GM18870 (cell line): ENCODE data around the gene ELN.

Experiments used
- ATAC-seq: cut with Tn5 transposase; IDR thresholded peaks from one replicate; pipeline ENCODE4 v1.9.1; 2021; ENCODE audit warnings: moderate library complexity; ENCODE audit not compliant: unreplicated experiment

Gene ELN

DNA sequence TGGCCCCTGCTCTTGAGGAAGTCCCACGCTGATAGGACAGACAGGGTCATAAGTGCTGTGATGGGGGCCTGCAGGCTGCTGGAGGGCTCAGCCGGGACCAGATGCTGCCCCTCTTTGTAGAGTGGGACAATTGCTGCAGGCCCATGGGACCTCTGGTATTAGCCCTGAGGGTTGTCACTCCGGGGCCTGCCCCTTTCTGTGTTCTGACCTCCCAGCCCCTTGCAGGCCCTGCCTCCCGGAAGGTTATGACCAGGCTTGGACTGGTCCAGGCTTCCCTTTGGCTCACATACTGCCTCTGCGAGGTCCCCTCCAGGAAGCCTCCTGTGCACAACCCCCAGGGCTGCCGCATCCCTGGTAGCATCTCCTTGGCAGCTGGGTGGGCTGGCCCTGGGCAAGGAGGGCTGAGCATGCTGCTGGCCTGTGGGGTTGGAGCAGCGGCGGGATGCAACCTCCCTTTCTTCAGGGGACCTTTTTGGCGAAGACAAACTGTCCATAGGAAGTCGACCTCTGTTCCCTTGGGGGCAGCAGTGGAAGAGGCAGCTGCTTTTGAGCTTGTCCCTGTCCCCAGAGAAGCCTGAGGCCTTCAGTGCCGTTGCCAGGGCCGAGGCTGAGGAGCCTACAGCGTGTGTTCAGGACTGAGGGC, 64.5 kb downstream of the ELN start:
- ATAC-seq: no peak

DNA sequence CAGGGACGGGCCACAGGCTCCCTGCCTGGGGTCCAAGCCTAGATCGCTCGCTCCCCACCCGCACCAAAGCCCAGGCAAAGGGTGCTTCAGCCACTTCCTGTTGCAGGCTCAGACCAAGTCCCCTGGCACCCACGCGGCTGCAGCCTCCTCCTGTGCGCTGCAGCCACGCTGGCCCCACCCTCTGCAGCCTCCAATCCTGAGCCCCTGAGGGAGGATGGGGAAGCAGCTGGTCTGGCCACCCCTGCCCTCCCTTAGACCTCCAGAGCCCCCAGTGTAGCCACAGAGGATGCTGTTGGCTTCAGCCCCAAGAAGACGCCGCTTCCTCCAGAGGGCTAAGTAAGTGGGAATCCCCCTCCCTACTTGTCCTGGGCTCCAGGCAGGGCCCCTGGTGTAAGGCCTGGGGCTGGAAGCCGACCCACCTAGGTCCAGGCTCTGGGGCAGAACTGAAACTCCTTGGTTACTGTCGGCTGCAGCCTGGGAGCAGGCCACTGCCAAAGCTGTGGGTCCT, 65.0 kb downstream of the ELN start:
- no peak for ATAC-seq

DNA sequence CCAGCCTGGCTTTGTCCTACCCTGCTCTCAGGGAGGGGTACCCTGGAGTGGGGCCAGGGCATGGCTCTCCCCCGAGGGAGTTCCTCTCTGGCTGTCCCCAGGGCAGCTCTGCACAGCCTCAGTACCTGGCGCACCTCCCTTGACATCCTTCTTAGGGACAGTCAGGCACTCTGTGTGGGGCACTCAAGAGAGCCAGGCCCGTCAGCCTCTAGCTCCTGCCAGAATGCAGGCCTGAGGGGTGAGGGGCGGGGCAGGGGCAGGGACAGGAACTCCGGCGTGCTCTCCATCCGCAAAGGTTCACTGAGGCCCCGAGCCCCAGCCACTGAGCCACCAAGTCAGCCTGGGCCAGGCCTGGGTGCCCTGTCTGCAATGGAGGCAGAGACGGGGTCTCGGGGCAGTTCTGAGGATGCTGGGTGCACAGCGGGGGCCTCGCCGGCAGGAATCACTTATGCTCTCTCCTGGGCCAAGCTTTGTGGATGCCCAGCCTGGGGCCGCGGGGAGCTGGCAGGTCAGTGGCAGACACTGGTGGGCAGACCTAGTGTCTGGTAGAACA, 65.8 kb downstream of the ELN start:
- no peak for ATAC-seq

DNA sequence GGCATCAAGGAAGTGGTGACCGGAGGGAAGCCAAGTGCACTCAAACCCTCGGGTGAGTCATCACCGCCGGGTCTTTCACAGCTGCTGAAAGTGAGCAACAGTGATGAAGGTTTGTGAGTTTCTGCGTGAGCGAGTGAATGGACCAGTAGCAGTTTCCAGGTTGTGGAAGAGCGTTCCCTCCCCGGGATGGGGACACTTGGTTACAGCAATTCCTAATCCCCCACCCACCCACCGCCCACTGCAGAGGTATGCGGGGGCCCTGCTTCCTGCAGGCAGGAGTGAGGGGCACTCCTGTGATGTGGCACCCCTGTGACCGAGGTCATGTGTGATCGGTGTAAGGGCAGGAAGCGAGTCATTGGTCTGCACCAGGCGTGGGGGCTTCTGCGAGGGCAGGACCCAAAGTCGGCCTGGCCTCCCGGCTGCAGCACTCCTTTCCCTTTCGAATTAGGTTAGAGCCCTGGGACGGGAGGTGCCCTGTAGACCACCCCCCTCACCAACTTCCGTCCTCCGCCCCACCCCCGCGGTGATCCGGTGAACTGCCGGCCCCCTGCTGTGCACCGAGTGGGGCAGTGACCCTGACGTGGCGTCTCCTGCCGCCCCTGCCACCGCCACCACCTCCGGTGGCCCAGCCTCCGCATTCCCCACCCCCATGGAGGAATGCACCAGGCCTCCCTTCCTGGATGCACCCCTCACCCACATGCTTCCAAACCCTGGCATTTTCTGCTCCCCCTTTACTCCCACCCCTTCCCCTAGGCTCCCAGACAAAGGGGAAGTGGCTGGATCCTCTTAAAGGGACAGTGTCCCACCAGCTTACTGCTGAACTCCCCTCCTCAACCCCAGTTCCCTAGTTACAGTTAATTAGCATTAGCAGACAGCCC, 66.5 kb downstream of the ELN start:
- peak; percentile 47 for ATAC-seq

DNA sequence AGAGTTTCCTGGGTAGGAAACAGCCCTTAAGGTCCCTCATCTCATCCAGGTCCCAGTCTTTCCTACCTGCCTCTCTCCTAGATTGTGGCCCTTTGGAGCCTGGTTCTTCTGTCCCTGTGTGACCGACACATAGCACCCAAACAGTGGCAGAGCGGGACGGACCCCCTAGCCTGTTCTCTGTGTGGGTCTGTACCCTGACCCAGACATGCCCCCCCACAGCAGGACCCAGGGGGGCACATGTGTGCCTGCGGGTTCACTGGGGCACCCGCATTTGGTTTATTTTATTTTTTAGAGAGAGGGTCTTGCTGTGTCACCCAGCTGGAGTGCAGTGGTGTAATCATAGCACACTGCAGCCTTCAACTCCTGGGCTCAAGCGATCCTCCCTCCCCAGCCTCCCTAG, 67.2 kb downstream of the ELN start:
- no peak for ATAC-seq

DNA sequence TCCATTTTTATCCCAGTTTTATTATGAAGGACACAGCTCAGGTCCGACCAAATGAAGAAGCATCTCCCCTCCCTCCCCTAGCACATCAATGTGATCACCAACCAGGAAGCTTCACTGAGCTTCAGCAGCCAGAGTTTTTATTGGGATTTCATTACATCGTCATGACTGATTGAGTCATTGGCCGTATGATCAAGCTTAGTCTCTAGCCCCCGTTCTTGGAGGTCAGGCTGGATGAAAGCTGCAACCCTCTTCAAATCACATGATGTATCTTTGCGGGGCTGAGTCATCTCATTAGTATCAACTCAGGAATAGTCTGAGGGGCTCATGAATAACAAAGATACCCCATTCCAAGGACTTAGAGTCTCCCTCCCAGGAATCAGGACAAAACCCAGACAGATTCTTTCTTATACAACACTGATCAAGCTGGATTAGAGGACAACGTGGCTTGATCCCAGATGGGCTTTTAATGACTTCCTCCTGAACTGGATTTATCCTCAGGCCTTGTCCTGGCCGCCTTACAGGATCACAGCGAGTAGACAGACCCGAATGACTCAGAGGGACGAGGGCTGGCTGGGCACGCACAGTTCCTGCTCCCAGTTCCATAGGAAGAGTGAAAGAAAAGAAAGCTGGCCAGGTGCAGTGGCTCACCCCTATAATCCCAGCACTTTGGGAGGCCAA, 70.1 kb downstream of the ELN start:
- ATAC-seq: no peak

DNA sequence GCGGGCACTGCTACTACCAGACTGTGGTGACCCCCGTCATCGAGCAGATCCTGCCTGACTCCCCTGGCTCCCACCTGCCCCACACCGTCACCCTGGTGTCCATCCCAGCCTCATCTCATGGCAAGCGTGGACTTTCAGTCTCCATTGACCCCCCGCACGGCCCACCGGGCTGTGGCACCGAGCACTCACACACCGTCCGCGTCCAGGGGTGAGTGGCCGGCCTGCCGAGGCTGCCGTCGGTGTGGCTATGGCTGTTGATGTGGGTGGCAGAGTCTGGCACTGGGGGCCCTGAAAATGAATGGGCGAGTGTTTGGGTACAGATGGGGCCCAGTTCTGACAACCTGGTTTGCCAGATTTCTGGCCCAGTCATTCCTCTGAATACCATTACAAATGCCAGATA, 71.1 kb downstream of the ELN start:
- ATAC-seq: no peak

DNA sequence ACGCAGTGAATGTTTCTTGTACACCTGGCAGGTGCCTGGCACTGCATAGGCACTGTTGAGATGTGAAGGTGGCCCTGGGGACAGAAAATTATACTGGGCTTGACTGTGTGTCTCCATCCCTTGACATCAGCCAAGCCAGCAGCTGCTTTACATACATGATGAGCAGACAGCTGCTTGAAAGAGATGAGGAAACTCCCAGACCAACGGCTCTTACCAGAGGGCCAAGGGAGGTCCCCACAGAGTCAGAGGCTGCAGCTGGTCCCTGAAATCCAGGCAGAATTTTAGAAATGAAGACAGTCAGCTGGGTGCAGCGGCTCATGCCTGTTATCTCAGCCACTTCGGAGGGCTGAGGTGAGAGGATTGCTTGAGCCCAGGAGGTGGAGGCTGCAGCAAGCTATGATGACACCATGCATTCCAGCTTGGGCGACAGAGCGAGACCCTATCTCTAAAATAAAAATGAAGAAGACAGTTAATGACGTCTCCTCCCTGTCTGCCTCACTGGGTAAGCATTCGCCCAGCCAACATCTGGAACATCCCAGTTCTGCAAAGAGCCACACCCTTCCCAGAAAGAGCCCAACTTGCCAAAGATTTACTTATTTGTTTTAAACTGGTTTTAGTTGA, 73.2 kb downstream of the ELN start:
- ATAC-seq: peak; percentile 78

DNA sequence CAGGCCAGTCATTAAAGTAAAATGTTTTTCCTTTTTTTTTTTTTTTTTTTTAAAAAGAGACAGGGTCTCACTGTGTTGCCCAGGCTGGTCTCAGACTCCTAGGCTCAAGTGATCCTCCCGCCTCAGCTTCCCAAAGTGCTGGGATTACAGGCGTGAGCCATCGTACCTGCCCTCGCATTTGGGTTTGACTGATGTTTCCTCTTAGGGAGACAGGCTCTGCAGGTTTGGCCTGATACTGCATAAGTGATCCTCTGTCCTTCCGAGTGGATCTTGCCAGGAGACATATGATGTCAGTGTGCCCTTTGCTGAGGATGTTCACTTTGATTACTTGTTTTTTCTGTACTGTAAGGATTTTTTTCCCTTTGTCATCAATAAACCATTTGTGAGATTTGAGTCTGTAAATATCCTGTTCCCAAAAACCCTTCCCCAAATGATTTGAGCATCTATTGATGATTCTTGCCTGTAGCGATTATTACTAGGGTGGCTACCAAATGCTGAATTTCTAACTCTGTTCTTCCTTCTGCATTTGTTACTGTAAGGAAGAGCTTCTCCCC, 75.3 kb downstream of the ELN start:
- ATAC-seq: no peak

DNA sequence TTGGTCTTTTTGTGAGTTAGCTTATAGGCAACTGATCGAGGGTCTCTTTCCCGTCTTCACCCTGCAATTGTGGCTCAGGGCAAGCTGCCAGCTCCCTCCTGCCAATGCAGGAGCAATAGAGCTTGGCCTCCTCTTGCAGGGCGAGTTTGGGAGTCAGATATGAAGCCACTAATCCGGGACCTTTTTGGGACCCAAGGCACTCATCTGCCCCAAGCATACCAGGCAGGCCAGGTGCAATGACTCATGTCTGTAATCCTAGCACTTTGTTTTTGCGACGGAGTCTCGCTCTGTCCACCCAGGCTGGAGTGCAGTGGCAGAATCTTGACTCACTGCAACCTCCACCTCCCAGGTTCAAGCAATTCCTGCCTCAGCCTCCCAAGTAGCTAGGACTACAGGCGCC, 76.7 kb downstream of the ELN start:
- ATAC-seq: no peak

DNA sequence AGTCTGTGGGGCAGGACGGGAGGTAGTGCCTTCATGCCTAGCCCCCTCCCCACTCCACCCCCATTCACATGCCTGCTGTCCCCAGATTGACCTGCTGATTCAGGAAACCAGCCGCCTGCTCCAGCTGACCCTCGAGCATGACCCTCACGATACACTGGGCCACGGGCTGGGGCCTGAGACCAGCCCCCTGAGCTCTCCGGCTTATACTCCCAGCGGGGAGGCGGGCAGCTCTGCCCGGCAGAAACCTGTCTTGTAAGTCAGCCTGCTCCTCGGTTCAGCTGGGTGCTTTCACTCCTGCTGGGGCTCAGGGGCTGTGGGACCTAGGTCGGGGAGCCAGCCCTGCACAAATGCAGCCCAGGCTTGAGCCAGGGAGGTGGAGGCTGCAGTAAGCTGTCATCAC, 78.0 kb downstream of the ELN start:
- ATAC-seq: no peak

DNA sequence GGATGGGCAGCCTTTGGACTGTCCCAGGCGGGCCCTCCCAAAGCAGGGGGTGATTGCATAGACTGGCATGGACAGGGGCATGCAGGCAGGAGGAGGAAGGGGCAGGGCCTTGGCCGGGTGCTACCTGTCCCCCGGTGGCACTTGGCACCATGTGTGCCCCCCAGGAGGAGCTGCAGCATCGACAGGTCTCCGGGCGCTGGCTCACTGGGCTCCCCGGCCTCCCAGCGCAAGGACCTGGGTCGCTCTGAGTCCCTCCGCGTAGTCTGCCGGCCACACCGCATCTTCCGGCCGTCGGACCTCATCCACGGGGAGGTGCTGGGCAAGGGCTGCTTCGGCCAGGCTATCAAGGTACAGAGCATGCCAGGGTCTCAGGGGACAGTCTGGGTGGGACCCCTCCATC, 78.9 kb downstream of the ELN start:
- ATAC-seq: no peak

DNA sequence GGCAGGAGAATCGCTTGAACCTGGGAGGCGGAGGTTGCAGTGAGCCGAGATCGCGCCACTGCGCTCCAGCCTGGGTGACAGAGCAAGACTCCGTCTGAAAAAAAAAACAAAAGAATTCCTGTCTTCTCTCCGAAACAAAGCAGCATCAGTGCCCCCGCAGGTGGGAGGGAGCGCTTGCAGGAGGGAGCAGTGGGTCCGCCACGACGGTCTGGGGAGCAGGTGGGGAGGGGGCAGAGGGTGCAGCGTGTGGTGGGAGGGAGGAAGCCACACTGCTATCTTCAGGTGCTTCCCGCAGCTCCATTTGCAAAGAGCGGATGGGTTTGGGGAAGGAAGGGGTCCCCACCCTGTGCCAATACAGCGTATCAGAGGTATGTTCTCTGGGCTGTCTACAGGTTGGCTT, 87.4 kb downstream of the ELN start:
- no peak for ATAC-seq

DNA sequence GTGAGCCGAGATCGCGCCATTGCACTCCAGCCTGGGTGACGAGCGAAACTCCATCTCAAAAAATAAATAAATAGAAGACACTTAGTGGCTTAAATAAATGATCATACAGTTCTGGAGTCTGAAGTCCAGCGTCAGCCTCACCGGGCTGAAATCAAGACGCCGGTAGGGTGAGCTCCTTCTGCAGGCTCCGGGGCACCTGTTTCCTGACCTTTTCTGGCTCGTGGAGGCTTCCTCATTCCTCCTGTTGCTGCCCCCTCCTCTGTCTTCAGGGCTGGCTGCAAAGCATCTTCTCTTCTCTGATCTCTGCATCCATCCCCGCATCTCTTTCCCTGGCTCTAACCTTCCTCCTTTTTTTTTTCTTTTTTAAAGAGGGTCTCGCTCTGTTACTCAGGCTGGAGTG, 88.4 kb downstream of the ELN start:
- no peak for ATAC-seq
